GM19035 (cell line): ENCODE data around the gene ARFIP1.

ENCODE experiments used
- ATAC-seq: cut with Tn5 transposase; IDR thresholded peaks from one replicate; pipeline ENCODE4 v1.9.1; 2021; ENCODE audit not compliant: unreplicated experiment

ARFIP1 gene

DNA sequence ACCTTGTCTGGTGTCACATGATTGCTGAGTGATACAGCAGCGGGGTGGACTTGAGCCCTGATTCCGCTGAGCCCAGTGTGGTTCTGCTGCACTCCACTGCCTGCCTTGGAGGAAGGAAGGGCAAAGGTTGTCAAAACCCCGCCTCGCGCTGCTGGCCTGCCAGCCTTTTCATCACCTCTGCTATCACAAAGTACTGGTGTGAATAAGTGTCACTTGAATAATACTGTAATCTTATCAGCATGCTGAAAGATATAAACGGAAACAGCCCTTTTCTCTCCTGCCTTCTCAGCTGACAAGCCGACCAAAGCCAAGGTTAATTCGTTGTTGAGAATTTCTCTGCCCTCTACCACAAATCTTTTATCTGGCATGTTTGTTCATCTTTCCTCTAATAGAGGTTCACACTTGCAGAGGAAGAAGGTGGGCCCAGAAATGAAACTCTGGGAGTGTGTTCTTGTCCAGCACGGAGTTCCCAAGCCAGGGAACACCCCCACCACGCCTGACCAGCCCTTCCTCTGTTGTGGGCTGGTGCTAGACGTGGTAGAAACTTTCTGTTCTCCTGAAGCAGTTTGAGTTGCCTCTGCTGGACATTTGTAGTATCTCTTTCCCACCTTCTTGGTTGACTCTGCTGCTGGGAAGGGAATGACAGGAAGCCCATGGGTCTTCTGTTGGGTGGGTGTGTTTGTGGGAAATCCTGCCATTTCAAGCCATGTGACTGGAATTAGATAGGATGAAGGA is 177.8 kb downstream of the ARFIP1 start:
- ATAC-seq, result no peak

- no peak for ATAC-seq
Observed at GRCh38 chr4:152959080-152959479, 179.3 kb downstream of the ARFIP1 start.

DNA sequence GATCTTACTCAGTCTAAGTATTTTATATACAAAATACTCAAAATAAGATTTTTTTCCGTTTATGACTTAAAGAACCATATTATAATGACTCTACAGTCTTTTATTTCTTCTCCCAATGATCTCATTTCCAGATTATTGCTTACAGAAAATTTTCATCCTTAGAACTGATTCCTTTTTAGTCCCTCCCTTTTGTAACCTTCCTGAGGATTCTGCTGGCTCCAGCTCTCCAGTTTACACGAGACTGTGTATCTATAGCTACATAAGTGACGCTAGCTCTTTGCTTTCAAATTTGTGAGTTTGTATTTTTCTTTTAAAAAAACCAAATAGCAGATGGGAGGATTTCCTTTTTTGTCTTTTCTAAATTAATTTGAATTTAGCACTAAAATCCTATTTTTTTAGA is 180.3 kb downstream of the ARFIP1 start:
- ATAC-seq, result no peak

DNA sequence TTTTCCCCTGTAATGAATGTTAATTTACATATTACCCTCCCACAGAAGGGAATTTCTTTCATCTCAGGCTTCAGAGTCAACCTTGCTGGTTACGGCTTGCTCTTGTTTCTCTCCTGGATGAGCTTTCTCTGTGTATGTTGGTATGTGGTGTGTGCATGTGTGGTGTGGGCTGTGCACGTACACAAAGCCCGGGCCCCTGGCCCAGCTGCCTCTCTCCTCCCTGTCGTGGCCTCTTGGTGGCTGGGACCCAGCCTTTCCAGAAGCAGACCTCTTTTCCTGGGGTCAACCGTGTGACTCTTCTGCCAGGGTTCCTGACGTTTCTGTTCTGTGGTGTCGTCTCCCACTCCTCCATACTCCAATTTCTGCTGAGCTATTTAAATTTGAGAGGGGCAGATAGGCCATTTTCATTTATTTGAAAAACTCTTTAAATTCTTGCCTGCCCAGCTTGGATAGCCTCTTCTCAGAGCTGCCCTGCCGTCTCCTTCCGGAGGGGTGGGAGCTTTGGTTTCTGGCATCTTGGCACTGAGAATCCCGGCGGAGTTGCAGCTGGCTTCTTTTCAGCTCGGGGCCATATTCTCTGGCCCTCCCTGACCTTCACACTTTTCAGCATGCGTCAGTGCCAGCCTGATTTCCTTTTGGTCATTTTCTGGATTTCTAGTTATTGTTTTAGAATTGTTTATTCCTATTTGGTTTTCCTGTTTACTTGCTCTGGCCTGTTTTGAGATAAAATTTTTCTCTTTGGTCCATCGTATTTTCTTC is 181.4 kb downstream of the ARFIP1 start:
- ATAC-seq, result no peak

DNA sequence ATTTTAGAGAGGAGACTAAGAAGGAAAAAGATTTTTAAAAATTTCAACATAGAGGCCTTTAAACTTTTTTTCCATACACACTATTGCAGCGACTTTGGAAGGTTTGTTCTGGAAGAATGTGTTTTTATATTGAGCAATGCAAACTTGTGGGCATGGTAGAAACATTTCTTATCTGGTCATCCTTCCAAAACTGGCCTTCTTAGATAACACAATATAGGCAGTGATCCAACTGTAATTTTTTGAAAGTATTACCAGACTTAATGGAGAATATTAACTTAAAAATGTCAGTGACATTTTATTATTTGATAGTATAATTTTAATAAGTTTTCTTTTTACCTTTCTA is 182.0 kb downstream of the ARFIP1 start:
- no peak for ATAC-seq
